ENCODE results near the gene GPRC5C.

DNA sequence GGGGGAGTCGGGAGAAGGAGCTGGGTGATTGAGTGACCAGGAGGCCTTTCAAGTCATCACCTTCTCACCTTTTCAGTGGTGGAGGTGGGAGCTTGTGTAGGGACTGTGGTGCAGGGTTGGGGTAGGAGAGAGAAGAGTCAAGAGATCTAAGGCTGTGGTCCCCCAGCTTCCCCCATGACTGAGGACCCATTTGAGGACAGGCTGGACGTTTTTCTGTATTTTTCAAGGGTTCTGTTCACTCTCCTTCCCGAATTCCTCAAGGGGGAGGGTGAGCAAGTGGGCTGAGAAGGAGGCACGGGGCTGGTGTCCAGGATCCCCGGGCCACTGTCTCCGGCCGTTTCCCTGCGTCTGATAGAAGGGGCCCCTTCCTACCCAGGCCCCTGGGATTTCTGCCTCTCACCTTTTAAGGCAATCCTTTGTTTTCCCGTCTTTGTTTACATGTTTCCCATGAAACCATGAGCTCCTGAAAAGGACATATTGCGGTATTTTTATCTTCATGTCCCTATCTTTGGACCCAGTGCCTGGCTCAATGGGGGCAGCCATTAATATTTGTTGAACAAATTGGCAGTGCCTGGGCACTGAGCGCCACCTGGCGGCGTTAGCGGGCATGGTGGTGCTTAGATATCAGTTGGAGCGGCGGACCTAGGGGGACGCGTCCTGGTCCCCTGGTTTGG, 25.4 kb downstream of the GPRC5C start:
- TF ChIP-seq, protein P1, sequence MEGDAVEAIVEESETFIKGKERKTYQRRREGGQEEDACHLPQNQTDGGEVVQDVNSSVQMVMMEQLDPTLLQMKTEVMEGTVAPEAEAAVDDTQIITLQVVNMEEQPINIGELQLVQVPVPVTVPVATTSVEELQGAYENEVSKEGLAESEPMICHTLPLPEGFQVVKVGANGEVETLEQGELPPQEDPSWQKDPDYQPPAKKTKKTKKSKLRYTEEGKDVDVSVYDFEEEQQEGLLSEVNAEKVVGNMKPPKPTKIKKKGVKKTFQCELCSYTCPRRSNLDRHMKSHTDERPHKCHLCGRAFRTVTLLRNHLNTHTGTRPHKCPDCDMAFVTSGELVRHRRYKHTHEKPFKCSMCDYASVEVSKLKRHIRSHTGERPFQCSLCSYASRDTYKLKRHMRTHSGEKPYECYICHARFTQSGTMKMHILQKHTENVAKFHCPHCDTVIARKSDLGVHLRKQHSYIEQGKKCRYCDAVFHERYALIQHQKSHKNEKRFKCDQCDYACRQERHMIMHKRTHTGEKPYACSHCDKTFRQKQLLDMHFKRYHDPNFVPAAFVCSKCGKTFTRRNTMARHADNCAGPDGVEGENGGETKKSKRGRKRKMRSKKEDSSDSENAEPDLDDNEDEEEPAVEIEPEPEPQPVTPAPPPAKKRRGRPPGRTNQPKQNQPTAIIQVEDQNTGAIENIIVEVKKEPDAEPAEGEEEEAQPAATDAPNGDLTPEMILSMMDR (IDR thresholded peaks at IDR 0.05; ENCODE audit: borderline replicate concordance, extremely low read depth, low read length, poor library complexity, severe bottlenecking) = peak; percentile 85
- TF ChIP-seq EZH2 (IDR thresholded peaks at IDR 0.05; ENCODE audit: borderline replicate concordance, low read depth, low read length, severe bottlenecking) = no peak

All from DND-41 (cell line).